NCI-H146 treated with DMSO at 0.1 percent for 48 hours (cell line): Measurements from ENCODE around the gene UBR7.
"Not testable (repeated sequence)": the region's sequence is repeated elsewhere in the genome, so short reads cannot be mapped to it uniquely, and the experiment has no call there.

ENCODE experiments used
- DNase-seq: peaks from one replicate; lab custom pipeline; 2025; ENCODE audit not compliant: unreplicated experiment; lab: John Stamatoyannopoulos, UW

UBR7 gene

DNA sequence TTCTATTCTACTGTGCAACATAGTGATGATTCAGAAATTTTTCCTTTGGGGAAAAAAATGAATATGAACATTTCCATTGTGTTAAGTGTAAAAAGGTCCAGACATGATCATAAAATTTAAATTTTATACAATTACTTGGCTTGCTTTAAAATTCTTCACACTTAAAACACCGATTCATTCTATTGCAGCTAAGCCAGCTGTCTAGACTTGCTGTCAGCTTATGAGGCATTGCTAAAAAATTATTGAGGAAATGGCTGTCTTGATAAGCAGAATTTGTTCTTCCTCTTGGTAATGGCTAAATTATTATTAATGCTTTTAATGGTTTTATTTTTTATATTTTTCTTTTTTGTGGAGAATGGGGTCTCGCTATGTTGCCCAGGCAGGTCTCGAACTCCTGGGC is 20.1 kb upstream of the UBR7 start:
- no peak for DNase-seq

DNA sequence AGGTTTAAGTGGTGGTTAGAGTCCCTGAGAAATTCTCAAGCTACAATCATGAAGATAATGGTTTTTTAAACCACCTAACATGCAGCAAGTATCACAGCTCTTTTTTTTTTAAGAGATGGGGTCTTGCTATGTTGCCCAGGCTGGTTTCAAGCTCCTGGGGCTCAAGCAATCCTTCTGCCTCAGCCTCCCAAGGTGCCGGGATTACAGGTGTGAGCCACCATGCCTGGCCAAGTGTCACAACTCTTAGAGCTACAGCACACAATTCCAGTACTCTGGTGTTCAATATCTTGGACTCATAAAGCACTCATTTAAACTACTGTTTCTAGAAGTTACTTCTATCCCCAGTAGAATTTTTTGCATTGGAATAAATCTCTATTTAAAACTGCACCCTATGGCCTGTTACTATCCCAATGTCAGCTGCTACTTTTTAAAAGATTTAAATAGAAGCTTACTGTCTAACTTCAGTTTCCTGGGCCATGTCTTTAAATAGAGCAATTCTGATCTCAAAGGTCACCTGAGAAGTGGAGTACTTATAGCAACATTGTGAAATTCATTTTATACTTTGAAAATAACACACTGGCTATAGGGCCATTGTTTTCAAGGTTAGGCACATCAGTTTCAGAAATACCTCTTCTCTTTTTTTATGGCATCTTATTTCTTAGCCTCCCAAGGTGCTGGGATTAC is 11.6 kb upstream of the UBR7 start:
- DNase-seq = no peak

DNA sequence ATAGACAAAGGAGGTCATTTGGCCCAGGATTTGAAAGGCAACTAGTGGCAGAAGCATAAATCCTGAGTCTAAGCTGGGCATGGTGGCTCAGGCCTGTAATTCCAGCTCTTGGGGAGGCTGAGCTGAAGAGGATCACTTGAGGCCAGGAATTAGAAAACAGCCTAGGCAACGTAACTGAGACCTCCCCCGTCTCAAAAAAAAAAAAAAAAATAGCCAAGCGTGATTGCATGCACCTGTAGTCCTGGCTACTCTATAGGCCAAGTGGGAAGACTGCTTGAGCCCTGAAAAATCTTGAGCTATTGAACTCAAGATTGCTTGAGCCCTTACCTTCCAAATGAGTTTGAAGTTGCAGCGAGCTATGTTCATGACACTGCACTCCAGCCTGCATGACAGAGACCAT is 8.0 kb upstream of the UBR7 start:
- no peak for DNase-seq

DNA sequence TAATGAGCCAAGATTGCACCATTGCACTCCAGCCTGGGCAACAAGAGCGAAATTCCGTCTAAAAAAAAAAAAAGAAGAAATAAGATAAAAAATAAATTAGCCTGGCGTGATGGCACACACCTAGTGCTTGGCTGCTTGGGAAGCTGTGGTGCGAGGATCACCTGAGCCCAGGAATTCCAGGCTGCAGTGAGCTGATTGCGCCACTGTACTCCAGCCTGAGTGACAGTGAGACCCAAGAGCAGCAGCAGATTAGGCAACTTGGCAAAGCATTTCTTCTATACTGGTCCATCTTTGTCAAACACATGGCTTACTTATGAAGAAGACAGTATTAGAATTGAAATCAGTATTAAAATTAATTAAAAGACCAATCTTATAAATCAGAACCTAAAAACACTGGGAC is 6.5 kb upstream of the UBR7 start:
- no peak for DNase-seq

DNA sequence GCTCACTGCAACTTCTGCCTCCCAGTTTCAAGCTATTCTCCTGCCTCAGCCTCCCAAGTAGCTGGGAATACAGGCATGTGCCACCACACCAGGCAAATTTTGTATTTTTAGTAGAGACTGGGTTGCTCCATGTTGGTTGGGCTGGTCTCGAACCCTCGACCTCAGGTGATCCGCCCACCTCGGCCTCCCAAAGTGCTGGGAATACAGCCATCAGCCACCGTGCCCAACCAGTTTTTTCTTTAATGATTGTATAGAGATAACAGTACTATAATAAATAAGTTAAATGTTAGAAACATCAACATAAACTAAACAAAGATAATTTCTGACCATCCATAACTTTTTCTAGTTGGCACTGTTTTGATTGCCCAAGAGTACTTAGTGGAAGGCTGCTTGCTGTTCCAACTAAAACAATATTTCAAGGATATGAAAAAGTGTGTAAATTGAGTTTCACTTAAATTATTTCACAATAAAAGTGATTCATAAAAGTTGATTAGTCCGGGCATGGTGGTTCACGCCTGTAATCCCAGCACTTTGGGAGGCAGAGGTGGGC is 5.8 kb upstream of the UBR7 start:
- DNase-seq = no peak

DNA sequence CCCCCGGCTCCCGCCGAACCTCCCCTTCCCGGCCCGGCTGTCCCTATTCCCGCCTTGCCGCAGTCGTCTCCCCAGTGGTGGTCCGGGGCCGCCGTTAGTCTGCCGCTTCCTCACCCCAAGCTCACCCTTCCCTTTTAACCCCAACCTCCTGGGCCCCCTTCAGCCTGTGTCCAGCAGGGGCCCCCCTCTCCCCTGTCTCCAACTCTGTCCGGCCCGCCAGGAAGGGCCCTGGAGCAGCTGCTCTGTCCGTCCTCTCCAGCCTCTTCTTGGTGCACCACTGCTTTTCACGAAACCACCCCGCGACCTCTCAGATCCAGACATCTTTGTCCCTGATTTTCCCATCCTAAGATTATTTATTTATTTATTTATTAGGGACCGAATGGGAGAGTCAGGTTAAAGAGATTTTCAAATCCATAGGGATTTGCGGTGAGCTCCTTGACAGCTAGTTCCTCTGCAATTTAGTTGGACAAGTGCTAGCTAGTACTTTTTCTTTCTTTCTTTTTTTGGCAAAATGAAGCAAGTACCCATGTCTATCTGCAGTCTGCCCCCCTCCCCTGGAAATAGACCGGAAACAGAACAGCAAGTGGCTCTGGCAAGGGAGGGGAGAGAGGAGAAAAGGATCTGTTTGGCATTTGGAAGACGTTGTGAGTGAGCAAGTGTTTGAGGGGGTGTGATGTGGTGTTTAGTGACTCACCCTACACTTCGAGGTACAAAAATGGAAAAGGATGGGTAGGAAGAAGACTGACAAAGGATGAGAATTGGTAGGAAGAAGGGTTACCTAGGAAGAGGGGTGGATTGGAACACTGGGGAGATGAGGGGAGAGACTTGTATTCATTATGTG is 632 bp downstream of the UBR7 start:
- peak; percentile 28 for DNase-seq

DNA sequence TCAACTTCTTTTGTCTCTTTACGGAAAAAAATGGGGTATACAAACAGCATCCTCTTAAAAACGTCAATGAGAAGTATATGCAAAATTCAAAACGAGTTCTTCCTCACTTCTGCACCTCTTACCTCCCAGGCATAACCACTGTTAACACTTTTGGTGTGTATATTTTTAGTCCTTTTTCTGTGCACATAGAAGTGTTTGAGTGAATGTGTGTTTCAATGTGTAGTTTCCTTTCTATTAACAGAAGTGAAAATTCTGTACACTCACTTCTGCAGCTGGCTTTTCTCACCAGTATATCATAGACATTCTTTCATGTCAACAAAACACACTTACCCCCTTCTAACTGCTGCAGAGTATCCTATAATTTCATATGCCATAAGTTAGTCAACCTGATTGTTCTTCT is 5.4 kb downstream of the UBR7 start:
- DNase-seq = no peak

DNA sequence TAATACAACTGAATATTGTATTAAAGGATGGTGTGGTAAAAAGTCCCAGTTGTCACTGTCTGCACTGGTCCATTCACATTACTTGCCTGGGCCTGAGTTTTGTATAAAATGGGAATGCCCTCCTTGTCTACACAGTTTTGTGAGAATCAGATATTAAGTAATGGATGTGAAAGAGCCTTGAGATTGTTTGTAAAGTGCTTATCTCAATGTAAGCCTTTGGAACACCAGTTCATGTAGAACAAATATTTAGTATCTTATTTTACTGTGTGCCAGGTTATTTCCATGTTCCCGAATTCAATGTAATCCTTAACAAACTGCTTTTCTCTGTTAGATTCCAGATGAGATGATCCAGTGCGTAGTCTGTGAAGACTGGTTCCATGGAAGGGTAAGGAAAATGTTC is 7.5 kb downstream of the UBR7 start:
- no peak for DNase-seq

DNA sequence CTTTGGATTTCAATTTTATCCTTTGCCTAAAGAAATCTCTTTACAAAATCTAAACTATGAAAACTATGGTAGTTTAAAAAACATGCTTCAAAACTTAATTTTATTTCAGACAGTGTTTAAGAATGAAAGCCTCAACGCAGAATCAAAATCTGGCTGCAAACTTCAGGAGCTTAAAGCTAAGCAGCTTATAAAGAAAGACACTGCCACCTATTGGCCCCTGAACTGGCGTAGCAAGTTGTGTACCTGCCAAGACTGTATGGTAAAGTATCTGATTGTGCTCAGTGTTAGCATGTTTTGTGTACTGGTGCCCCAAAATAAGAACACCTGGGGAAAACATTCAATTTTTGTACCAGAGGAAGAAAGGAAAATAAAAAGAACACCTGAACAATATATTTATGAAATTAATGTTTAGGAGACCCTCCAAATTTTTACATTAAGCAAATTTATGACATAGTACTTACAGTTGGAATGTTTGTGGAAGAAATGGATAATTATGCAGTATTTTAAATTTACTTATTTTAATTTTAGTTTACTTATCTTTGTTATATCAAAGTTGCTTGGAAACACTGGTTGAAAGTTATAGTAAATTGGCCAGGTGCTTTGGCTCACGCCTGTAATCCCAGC is 12.2 kb downstream of the UBR7 start:
- peak; percentile 11 for DNase-seq

DNA sequence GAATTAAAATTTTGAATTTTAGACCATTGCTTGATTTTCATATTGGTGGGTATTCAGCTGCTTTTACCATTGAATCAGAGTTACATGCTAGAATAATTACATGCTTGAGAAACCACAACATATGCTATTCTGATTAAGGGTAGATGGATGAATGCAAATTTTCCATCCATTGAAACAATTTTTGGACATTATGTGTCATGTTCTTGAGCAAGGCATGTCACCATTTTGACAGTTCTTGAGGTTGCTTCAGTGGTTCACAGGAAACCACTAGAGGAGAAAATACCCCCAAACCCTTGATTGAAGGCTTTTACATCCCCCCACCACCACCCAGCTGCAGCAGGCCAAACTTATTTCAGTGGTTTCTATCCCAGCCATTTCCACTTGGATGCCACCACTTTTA is 13.5 kb downstream of the UBR7 start:
- no peak for DNase-seq

DNA sequence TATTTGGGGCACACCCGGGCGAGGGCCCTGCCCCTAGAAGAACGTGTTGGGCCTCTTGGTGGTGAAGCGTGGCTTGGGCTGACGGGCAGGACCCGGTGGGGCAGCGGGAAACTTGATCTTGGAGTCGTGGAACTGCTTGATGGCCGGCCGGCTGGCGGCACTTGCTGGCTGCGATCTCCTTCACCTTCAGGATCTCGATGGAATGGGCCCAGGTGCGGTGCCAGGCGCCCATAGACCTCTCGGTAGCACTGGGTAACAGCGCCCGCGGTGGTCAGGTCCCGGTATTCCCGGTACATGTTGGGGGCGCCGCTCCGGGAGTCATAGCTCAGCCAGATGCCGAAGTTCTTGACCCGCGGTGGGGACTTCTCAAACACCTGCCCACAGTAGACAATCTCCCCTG is 16.5 kb downstream of the UBR7 start:
- no peak for DNase-seq

DNA sequence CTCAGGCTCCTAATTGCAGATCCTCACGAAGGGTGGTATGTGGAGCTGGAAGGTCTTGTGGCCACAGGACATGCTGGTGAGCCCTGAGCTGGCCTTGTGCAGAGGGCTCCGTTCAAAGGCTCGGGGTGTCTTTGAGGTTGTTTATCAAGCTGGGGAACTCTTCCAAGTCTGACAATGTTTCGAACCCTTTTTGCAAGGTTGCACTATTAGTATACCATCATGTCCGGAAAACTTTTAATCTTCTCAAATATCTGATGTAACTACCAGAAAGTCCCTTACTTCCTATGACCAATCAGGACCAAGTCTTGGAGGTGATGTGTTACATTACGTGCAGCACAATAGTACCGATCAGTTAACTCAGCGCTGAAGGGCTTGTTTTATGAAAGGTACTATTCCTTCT is 21.5 kb downstream of the UBR7 start:
- no peak for DNase-seq

DNA sequence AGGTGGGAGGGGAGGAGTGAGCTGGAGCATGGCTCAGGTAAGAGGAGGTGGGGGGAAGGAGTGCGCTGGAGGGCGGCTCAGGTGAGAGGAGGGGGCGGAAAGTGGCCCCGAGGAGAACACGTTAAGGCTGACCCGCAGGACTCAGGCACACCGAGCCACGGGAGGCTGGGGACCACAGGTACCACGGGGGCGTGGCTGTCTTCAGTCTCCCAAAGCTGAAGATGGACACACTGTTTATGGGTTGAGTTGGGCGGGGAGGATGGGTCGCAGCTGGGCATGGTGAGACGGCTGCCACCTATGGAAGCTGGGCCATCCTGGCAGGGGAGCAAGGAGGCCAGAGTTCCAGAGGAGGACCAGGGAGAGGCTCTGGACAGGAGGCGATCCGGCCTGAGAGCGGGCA is 23.5 kb downstream of the UBR7 start:
- DNase-seq = no peak

DNA sequence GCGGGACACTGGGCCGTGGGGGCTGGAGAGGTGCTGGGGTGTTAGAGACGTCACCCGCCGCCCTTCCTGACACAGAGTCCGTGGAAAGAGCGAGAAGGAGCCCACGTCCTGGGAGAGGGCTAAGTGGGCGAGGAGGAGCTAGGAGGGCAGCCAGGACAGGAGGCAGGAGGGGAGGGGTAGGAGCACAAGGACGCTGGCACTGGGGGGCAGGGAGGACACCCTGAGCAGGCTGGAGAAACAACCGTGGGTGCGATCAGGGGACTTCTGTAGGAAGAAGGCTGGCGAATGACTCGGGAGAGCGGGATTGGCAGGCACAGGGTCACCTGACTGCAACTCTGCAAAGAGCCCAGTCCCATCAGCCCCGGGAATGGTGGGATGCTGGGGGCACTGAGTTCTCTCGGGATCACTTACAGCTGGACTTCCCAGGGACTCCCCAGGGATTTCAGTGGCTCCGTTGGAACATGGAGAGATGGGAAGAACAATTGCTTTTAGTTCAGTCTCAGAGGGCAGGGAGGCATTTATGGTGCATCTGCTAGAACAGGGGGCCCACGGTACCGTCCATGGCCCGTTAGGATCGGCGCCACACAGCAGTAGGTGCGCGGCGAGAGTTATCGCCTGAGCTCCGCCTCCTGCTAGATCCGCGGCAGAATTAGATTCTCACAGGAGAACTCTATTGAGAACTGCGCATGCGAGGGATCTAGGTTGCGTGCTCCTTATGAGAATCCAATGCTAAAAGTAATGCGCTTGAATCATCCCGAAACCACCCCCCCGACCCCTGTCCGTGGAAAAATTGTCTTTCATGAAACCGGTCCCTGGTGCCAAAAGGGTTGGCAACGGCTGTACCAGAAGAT is 24.3 kb downstream of the UBR7 start:
- DNase-seq = peak; percentile 25

DNA sequence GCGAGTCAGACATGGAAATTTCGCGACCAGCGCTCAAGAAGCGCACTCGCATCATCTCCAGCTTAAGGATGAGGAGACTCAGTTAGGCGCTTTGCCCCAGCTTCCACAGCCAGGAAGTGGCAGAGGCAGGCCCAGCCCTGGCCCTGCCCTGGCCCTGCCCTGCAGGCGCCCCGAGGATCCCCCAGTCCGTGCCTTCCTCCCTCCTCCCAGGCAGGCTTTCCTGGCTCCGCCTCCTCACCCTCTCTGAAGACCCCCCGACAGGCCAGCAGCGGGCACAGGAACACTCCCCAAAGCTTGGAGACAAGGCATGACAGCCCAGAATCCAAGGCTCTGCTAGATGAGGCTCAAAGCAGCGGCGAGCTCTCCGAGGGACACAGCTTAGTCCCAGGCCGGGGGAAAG is 25.1 kb downstream of the UBR7 start:
- no peak for DNase-seq

DNA sequence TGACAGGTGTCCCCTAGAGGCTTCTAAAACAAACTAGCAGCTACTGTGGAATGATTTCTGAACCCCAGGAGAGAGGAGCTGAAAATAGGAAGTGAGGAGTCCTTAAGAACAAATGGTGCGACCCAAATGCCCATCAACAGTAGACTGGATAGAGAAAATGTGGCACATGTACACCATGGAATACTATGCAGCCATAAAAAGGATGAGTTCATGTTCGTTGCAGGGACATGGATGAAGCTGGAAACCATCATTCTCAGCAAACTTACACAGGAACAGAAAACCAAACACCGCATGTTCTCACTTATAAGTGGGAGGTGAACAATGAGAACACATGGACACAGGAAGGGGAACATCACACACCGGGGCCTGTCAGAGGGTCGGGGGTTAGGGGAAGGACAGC is 26.0 kb downstream of the UBR7 start:
- not testable (repeated sequence) for DNase-seq

DNA sequence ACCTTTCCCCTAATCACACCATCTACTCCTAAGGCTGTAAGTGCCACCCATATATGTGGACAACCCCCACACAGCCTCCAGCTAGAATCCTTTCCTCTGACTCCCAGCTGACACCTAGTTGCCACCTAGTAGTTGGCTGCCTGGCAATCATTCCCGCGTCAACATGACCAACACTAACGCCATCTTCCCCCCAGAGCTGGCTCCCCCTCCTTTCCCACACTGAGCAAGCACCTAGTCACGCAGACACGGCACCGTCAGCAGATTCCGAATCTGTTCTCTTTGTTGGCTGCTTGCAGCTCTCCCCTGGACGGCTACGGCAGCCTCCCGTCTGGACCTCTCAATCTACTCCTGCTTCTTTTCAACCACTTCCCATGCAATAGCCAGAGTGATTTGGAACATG is 27.7 kb downstream of the UBR7 start:
- DNase-seq = no peak

DNA sequence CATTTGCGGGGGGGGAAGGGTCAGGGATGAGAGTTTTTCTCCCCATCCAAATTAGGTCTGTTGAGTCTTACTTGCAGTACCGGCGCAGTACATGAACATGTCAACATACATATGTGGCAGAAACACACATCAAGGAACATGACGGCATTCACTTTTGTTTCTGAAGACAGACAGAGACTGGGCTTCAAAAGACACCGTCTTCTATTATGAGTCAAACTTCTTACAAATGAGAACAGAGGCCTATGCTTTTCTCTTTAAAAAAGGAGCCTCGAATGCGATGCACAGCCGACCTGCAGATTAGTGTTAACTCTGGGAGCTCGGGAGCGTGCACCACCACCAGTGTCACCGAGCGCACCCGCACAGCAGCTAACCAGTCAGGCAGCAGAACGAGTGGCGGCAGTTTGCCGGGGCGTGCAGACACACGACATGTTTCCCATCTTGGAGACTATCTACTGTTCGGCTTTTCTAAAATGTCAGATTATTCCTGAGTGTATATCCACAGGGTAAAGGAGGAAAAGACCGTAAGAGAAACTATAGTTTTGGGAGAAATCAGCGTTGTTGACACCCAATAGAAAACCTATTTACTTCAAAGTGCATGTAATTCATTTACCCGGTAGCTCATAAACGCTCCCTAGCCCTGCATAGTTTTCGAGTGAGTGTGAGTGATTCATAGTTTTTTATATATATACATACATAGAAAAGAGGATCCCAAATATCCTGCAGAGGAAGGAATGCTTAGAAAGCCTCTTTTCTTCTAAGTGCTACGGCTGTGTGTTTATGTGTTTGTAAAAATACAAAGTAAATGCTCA is 33.0 kb downstream of the UBR7 start:
- no peak for DNase-seq

DNA sequence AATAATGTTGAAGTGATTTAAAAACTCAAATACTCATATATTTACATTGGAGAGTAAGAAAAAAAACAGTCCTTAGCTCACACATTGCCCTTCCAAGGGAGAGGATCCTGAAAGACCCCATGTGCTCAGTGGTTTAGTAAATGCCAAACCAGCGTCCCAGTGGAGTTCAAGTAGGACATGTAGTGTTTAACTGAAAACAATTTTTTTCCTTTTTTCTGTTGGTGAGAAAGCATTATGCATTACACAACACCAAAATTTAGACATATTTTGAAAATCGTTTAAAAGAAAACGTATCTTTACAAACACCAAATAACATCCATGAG is 33.6 kb downstream of the UBR7 start:
- no peak for DNase-seq

DNA sequence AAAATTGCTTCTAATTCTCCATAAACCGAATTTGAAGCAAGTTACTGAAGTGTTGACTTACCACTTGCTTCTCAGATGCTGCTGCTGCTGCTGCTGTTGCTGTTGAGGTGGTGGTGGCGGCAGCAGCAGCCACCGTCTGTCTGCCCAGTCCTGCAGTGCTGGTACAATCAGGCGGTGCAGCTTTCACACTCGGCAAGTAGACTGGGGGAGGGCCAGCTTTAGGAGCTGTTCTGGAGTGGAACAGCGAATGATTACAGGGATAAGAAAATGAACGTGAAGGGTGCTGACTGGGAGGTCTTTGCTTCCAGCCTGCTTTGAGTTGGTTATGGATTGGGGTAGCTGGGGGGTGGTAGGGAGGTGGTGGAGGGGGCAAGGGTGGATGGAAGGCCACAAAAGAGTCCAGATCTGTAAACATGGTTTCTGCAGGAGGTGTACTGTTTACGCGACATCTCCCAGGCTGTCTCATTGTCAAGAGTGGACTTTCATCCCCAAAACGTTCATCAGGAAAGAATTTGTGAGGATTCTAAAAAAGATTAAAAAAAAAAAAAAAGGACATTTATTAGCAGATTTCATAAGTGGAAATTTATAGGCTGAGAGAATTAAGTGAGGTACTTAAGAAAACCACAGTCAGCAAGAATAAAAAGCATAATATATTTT is 38.8 kb downstream of the UBR7 start:
- no peak for DNase-seq
